Epithelial cell of proximal tubule (primary cell): Measurements from ENCODE around the gene EPB41L1. TPM values are rescaled to one million over a fixed set of nuclear protein-coding genes. Genes with fewer than 3 reads are reported as not detected.

ENCODE experiments used
- DNase-seq: peaks from one replicate; pipeline ENCODE4 v3.0.0-alpha.2; 2011; ENCODE audit warnings: low read depth
- H3K4me3 ChIP-seq: 2 replicates; pipeline ENCODE4 v1.5.1; 2011; ENCODE audit warnings: low read depth, mild to moderate bottlenecking, low read length
- total RNA-seq: library from RNA; depleted of rRNA; stranded (reverse); fragments of >200 nt; gene quantifications from 2 replicates; pipeline ENCODE4 v1.2.3, GENCODE V29; 2015
- TF ChIP-seq, protein P1 (sequence below): conservative IDR thresholded peaks from 2 replicates; pipeline ENCODE4 v1.5.1; 2012; ENCODE audit warnings: low read depth, mild to moderate bottlenecking, low read length

Gene EPB41L1
- total RNA-seq, 1 donor from 2014 or later, result 17.4 TPM

GRCh38 chr20:36261389-36262105, 107.0 kb downstream of the EPB41L1 start:
- DNase-seq, result no peak
- TF ChIP-seq, protein P1, sequence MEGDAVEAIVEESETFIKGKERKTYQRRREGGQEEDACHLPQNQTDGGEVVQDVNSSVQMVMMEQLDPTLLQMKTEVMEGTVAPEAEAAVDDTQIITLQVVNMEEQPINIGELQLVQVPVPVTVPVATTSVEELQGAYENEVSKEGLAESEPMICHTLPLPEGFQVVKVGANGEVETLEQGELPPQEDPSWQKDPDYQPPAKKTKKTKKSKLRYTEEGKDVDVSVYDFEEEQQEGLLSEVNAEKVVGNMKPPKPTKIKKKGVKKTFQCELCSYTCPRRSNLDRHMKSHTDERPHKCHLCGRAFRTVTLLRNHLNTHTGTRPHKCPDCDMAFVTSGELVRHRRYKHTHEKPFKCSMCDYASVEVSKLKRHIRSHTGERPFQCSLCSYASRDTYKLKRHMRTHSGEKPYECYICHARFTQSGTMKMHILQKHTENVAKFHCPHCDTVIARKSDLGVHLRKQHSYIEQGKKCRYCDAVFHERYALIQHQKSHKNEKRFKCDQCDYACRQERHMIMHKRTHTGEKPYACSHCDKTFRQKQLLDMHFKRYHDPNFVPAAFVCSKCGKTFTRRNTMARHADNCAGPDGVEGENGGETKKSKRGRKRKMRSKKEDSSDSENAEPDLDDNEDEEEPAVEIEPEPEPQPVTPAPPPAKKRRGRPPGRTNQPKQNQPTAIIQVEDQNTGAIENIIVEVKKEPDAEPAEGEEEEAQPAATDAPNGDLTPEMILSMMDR, result no peak

GRCh38 chr20:36262440-36262839, 107.9 kb downstream of the EPB41L1 start:
- DNase-seq, result no peak
- TF ChIP-seq, protein P1, result no peak
- H3K4me3 ChIP-seq, result no peak overlapping the region

More at GRCh38 chr20:36261389-36262105, 107.0 kb downstream of the EPB41L1 start:
- no peak overlapping the region for H3K4me3 ChIP-seq

GRCh38 chr20:36264426-36265246, 110.1 kb downstream of the EPB41L1 start:
- TF ChIP-seq, protein P1, result no peak
- H3K4me3 ChIP-seq, result no peak overlapping the region
- DNase-seq, result no peak

GRCh38 chr20:36266189-36266588, 111.6 kb downstream of the EPB41L1 start:
- no peak for DNase-seq
- TF ChIP-seq, protein P1, result no peak
- H3K4me3 ChIP-seq, result no peak overlapping the region

GRCh38 chr20:36267605-36268381, 113.3 kb downstream of the EPB41L1 start:
- TF ChIP-seq, protein P1, result no peak
- no peak overlapping the region for H3K4me3 ChIP-seq
- no peak for DNase-seq

- no peak for DNase-seq
- TF ChIP-seq, protein P1, result no peak
- no peak overlapping the region for H3K4me3 ChIP-seq
These were observed 114.2 kb downstream of the EPB41L1 start for GRCh38 chr20:36268440-36269342.
